CD8-positive, alpha-beta memory T cell (primary cell): ENCODE results near the gene PPP1R36. TPM values are rescaled to one million over a fixed set of nuclear protein-coding genes. Genes with fewer than 3 reads are reported as not detected.
"Not testable (repeated sequence)": the region's sequence is repeated elsewhere in the genome, so short reads cannot be mapped to it uniquely, and the experiment has no call there.

Experiments
- CTCF ChIA-PET: fragments of 350-600 bp; sonication (Branson Sonifier 250); formaldehyde crosslinking; loops from one replicate; lab custom pipeline; 2021; ENCODE audit warnings: antibody characterized with exemption; lab: Charles Lee
- POLR2A ChIA-PET: fragments of 350-600 bp; sonication (Branson Sonifier 250); formaldehyde crosslinking; loops from one replicate; lab custom pipeline; 2021; ENCODE audit warnings: antibody characterized with exemption; lab: Charles Lee
- DNase-seq, 5 donors: peaks; one replicate each; pipeline versions ENCODE4 v3.0.0 to v3.0.0-alpha.2; 2020 to 2022; ENCODE audit warnings: mixed read lengths in 1 of 5
- H3K27ac ChIP-seq: one replicate; pipeline ENCODE4 v1.7.0; 2013; ENCODE audit warnings: low read depth, mild to moderate bottlenecking, low read length, moderate library complexity
- H3K27me3 ChIP-seq: 2 replicates; pipeline ENCODE4 v1.7.0; 2013; ENCODE audit warnings: low read length, mild to moderate bottlenecking; ENCODE audit not compliant: insufficient read depth, poor library complexity, severe bottlenecking
- H3K36me3 ChIP-seq: 2 replicates; pipeline ENCODE4 v1.7.0; 2013; ENCODE audit warnings: mild to moderate bottlenecking, low read length, moderate library complexity; ENCODE audit not compliant: insufficient read depth
- H3K4me1 ChIP-seq: 2 replicates; pipeline ENCODE4 v1.7.0; 2013; ENCODE audit warnings: mild to moderate bottlenecking, low read length, moderate library complexity; ENCODE audit not compliant: insufficient read depth
- H3K4me3 ChIP-seq: 2 replicates; pipeline ENCODE4 v1.7.0; 2013; ENCODE audit warnings: mild to moderate bottlenecking, low read length
- H3K9me3 ChIP-seq: 2 replicates; pipeline ENCODE4 v1.7.0; 2013; ENCODE audit warnings: mild to moderate bottlenecking, low read length
- H3K27ac Mint-ChIP-seq, 8 donors: one replicate each; pipeline ENCODE4 v1.8.0; 2020 to 2021; ENCODE audit warnings: mixed read lengths in 8 of 8, mild to moderate bottlenecking in 6 of 8, inconsistent platforms in 3 of 8, moderate library complexity in 3 of 8
- H3K27me3 Mint-ChIP-seq, 2 donors: one replicate each; pipeline ENCODE4 v1.8.0; 2020 to 2021; ENCODE audit warnings: mixed read lengths in 2 of 2, mild to moderate bottlenecking in 1 of 2, moderate library complexity in 1 of 2
- H3K36me3 Mint-ChIP-seq, 3 donors: one replicate each; pipeline ENCODE4 v1.8.0; 2020 to 2021; ENCODE audit warnings: mixed read lengths in 3 of 3, inconsistent platforms in 1 of 3, mild to moderate bottlenecking in 1 of 3
- H3K4me1 Mint-ChIP-seq, 3 donors: one replicate each; pipeline ENCODE4 v1.8.0; 2020 to 2021; ENCODE audit warnings: mixed read lengths in 3 of 3, inconsistent platforms in 1 of 3, mild to moderate bottlenecking in 1 of 3
- H3K4me3 Mint-ChIP-seq, 7 donors: one replicate each; pipeline ENCODE4 v1.8.0; 2020 to 2021; ENCODE audit warnings: mixed read lengths in 7 of 7, mild to moderate bottlenecking in 6 of 7, moderate library complexity in 4 of 7, inconsistent platforms in 2 of 7
- H3K9me3 Mint-ChIP-seq, 5 donors: one replicate each; pipeline ENCODE4 v1.8.0; 2020 to 2022; ENCODE audit warnings: mixed read lengths in 5 of 5, mild to moderate bottlenecking in 3 of 5, moderate library complexity in 2 of 5, inconsistent platforms in 1 of 5
- polyA plus RNA-seq: library from polyadenylated mRNA; unstranded; fragments of 300-500 nt; fragmentation: Illumina TruSeq; gene quantifications from one replicate; pipeline ENCODE4 v1.2.3, GENCODE V29; 2021
- total RNA-seq, 2 experiments: library from RNA; stranded (reverse); gene quantifications; one replicate each; pipeline ENCODE4 v1.2.3, GENCODE V29; 2021

PPP1R36 gene
- total and polyA plus RNA-seq, 3 experiments from 2014 or later = 0.22 to 0.25 (median 0.24) TPM

- CTCF ChIA-PET, H3K4me3 ChIP-seq, H3K4me3 Mint-ChIP-seq, H3K36me3 ChIP-seq, H3K27ac ChIP-seq, H3K9me3 ChIP-seq, DNase-seq, H3K36me3 Mint-ChIP-seq, H3K27me3 ChIP-seq, POLR2A ChIA-PET, H3K27ac Mint-ChIP-seq, H3K4me1 ChIP-seq, H3K4me1 Mint-ChIP-seq, H3K9me3 Mint-ChIP-seq: not testable (repeated sequence)
- peaks cover 1 to 20% of the 10 kb centered on the region in 2 donors for H3K27me3 Mint-ChIP-seq
Observed at GRCh38 chr14:64569646-64570045, 19.9 kb downstream of the PPP1R36 start.

- no peak for DNase-seq
- Histone ChIP-seq H3K4me1 (no peaks in the 10 kb centered on the region), H3K27ac (no peak overlapping the region), H3K36me3 (no peaks in the 10 kb centered on the region), H3K4me3 (no peak overlapping the region), H3K9me3 (no peaks in the 10 kb centered on the region), H3K27me3 (no peaks in the 10 kb centered on the region)
- Mint-ChIP-seq H3K36me3 (no peaks in the 10 kb centered on the region), H3K27me3 (peaks cover 0 to 13% of the 10 kb centered on the region in 2 donors), H3K4me3 (no peak overlapping the region), H3K27ac (peak overlapping the region in 1 of 8 donors; percentile 75), H3K9me3 (no peaks in the 10 kb centered on the region), H3K4me1 (no peaks in the 10 kb centered on the region)
- ChIA-PET POLR2A (no interaction called here), CTCF (no interaction called here)
Observed at GRCh38 chr14:64572386-64573104, 22.8 kb downstream of the PPP1R36 start.

GRCh38 chr14:64573109-64573508 is 23.3 kb downstream of the PPP1R36 start:
- Histone ChIP-seq H3K4me3 (no peak overlapping the region), H3K27me3 (no peaks in the 10 kb centered on the region), H3K9me3 (no peaks in the 10 kb centered on the region), H3K4me1 (no peaks in the 10 kb centered on the region), H3K36me3 (no peaks in the 10 kb centered on the region), H3K27ac (no peak overlapping the region)
- ChIA-PET CTCF (interaction anchor here (1.1 kb wide), 1 partner anchor 12 kb away, joined by 3 read pairs; no protein-coding TSS in a partner anchor), POLR2A (no interaction called here)
- H3K4me1 Mint-ChIP-seq = no peaks in the 10 kb centered on the region
- H3K27ac Mint-ChIP-seq = no peak overlapping the region
- no peaks in the 10 kb centered on the region for H3K36me3 Mint-ChIP-seq
- DNase-seq = no peak
- H3K27me3 Mint-ChIP-seq = peaks cover 0 to 13% of the 10 kb centered on the region in 2 donors
- H3K9me3 Mint-ChIP-seq = no peaks in the 10 kb centered on the region
- no peak overlapping the region for H3K4me3 Mint-ChIP-seq

GRCh38 chr14:64574371-64575107 is 24.8 kb downstream of the PPP1R36 start:
- H3K27ac ChIP-seq = no peak overlapping the region
- no peaks in the 10 kb centered on the region for H3K27me3 ChIP-seq
- no peak overlapping the region for H3K27ac Mint-ChIP-seq
- no peaks in the 10 kb centered on the region for H3K36me3 Mint-ChIP-seq
- no peaks in the 10 kb centered on the region for H3K9me3 Mint-ChIP-seq
- H3K27me3 Mint-ChIP-seq = peaks cover 0 to 7% of the 10 kb centered on the region in 2 donors
- DNase-seq = no peak
- ChIA-PET POLR2A (no interaction called here), CTCF (interaction anchor here (1.1 kb wide), 1 partner anchor 13 kb away, joined by 3 read pairs; no protein-coding TSS in a partner anchor)
- no peaks in the 10 kb centered on the region for H3K4me1 Mint-ChIP-seq
- H3K4me3 ChIP-seq = no peak overlapping the region
- no peaks in the 10 kb centered on the region for H3K4me1 ChIP-seq
- no peaks in the 10 kb centered on the region for H3K36me3 ChIP-seq
- no peaks in the 10 kb centered on the region for H3K9me3 ChIP-seq
- no peak overlapping the region for H3K4me3 Mint-ChIP-seq

GRCh38 chr14:64577211-64577610 is 27.4 kb downstream of the PPP1R36 start:
- Mint-ChIP-seq H3K27ac (no peak overlapping the region), H3K4me1 (no peaks in the 10 kb centered on the region), H3K4me3 (no peak overlapping the region), H3K9me3 (no peaks in the 10 kb centered on the region), H3K27me3 (no peaks in the 10 kb centered on the region), H3K36me3 (no peaks in the 10 kb centered on the region)
- Histone ChIP-seq H3K27ac (no peak overlapping the region), H3K4me3 (no peak overlapping the region), H3K36me3 (no peaks in the 10 kb centered on the region), H3K27me3 (no peaks in the 10 kb centered on the region), H3K9me3 (no peaks in the 10 kb centered on the region), H3K4me1 (no peaks in the 10 kb centered on the region)
- ChIA-PET POLR2A (no interaction called here), CTCF (no interaction called here)
- DNase-seq = no peak

GRCh38 chr14:64580467-64580866 is 30.7 kb downstream of the PPP1R36 start:
- Mint-ChIP-seq H3K9me3 (no peaks in the 10 kb centered on the region), H3K4me3 (no peak overlapping the region), H3K27me3 (no peaks in the 10 kb centered on the region), H3K27ac (no peak overlapping the region), H3K36me3 (no peaks in the 10 kb centered on the region), H3K4me1 (no peaks in the 10 kb centered on the region)
- no peaks in the 10 kb centered on the region for H3K9me3 ChIP-seq
- no peaks in the 10 kb centered on the region for H3K36me3 ChIP-seq
- no peaks in the 10 kb centered on the region for H3K4me1 ChIP-seq
- POLR2A ChIA-PET = no interaction called here
- DNase-seq = no peak
- CTCF ChIA-PET = interaction anchor here (1.8 kb wide), 1 partner anchor 9 kb away, joined by 4 read pairs; no protein-coding TSS in a partner anchor
- no peak overlapping the region for H3K4me3 ChIP-seq
- no peaks in the 10 kb centered on the region for H3K27me3 ChIP-seq
- H3K27ac ChIP-seq = no peak overlapping the region

- Histone ChIP-seq H3K4me1 (no peaks in the 10 kb centered on the region), H3K36me3 (no peaks in the 10 kb centered on the region), H3K27me3 (no peaks in the 10 kb centered on the region), H3K27ac (no peak overlapping the region), H3K9me3 (no peaks in the 10 kb centered on the region), H3K4me3 (no peak overlapping the region)
- no peaks in the 10 kb centered on the region for H3K9me3 Mint-ChIP-seq
- no peak overlapping the region for H3K4me3 Mint-ChIP-seq
- H3K36me3 Mint-ChIP-seq = no peaks in the 10 kb centered on the region
- DNase-seq = no peak
- CTCF ChIA-PET = no interaction called here
- no peaks in the 10 kb centered on the region for H3K4me1 Mint-ChIP-seq
- no peaks in the 10 kb centered on the region for H3K27me3 Mint-ChIP-seq
- no peak overlapping the region for H3K27ac Mint-ChIP-seq
- POLR2A ChIA-PET = no interaction called here
Observed at GRCh38 chr14:64581363-64581762, 31.6 kb downstream of the PPP1R36 start.

- H3K4me3 Mint-ChIP-seq = no peak overlapping the region
Observed at GRCh38 chr14:64581817-64582216, 32.1 kb downstream of the PPP1R36 start.

More at GRCh38 chr14:64581817-64582216, 32.1 kb downstream of the PPP1R36 start:
- H3K4me1 Mint-ChIP-seq = no peaks in the 10 kb centered on the region
- no peak for DNase-seq
- H3K27me3 Mint-ChIP-seq = no peaks in the 10 kb centered on the region
- no peak overlapping the region for H3K4me3 ChIP-seq
- H3K36me3 Mint-ChIP-seq = no peaks in the 10 kb centered on the region
- H3K9me3 ChIP-seq = no peaks in the 10 kb centered on the region
- no peaks in the 10 kb centered on the region for H3K27me3 ChIP-seq
- H3K4me1 ChIP-seq = no peaks in the 10 kb centered on the region
- CTCF ChIA-PET = no interaction called here
- no peak overlapping the region for H3K27ac ChIP-seq
- no peaks in the 10 kb centered on the region for H3K9me3 Mint-ChIP-seq
- H3K27ac Mint-ChIP-seq = no peak overlapping the region
- POLR2A ChIA-PET = no interaction called here
- H3K36me3 ChIP-seq = no peaks in the 10 kb centered on the region
